Activated B cell treated with CpG ODN at 0.5 μM for 24 hours (primary cell): Measurements from ENCODE around the gene PDLIM4. TPM values are rescaled to one million over a fixed set of nuclear protein-coding genes. Genes with fewer than 3 reads are reported as not detected.

Experiments used
- ATAC-seq: fragments of 200-7000 bp; cut with Tn5 transposase; one replicate; pipeline ENCODE4 v1.10.0; 2021; ENCODE audit warnings: low read depth, mild to moderate bottlenecking, moderate library complexity
- CTCF ChIA-PET: fragments of 350-600 bp; sonication (Branson Sonifier 250); formaldehyde crosslinking; loops from one replicate; lab custom pipeline; 2021; ENCODE audit warnings: antibody characterized with exemption; lab: Charles Lee
- POLR2A ChIA-PET: fragments of 350-600 bp; sonication (Branson Sonifier 250); formaldehyde crosslinking; loops from one replicate; lab custom pipeline; 2021; ENCODE audit warnings: antibody characterized with exemption; lab: Charles Lee
- DNase-seq: peaks from one replicate; pipeline ENCODE4 v3.0.0; 2022
- H3K27ac Mint-ChIP-seq: one replicate; pipeline ENCODE4 v1.8.0; 2020; ENCODE audit warnings: mixed read lengths
- H3K27me3 Mint-ChIP-seq: one replicate; pipeline ENCODE4 v1.8.0; 2021; ENCODE audit warnings: mixed read lengths
- H3K36me3 Mint-ChIP-seq: one replicate; pipeline ENCODE4 v1.8.0; 2021; ENCODE audit warnings: low read depth, mixed read lengths
- H3K4me1 Mint-ChIP-seq: one replicate; pipeline ENCODE4 v1.8.0; 2021; ENCODE audit warnings: mixed read lengths
- H3K4me3 Mint-ChIP-seq: one replicate; pipeline ENCODE4 v1.8.0; 2020; ENCODE audit warnings: mild to moderate bottlenecking, mixed read lengths
- H3K9me3 Mint-ChIP-seq: one replicate; pipeline ENCODE4 v1.8.0; 2020; ENCODE audit warnings: mixed read lengths
- intact Hi-C: fragments of 100-400 bp; cut with micrococcal nuclease; formaldehyde crosslinking; loops from one replicate; pipeline ENCODE4 v1.15.1; 2024
- total RNA-seq: library from RNA; stranded (reverse); gene quantifications from 2 replicates; pipeline ENCODE4 v1.2.3, GENCODE V29; 2022
- TF ChIP-seq, protein P1 (sequence below): fragments of 200-600 bp; IDR thresholded peaks from one replicate; pipeline ENCODE4 v1.8.0; 2022; ENCODE audit warnings: antibody characterized with exemption, mild to moderate bottlenecking

PDLIM4 gene
- total RNA-seq, 1 donor from 2014 or later: not detected

DNA sequence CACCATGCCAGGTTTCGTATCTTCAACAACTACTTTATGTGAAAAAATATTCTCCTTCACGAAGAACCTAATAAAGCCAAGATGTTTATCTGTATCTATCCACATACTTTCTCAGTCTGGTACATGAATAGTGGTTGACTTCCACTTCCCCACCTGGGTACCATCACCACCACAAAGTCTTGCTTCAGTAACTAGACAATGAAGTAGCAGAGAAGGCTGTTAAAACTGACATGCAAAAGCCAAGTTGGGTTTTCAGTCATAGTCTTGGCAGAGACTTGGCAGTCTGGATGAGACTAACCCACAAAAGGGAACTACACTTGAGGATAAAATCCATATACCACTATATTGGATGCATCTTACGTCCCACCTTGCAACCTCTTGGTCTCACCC, 34.9 kb upstream of the PDLIM4 start:
- DNase-seq (no peak), ATAC-seq (peak; percentile 84)
- Mint-ChIP-seq H3K27me3 (peaks cover 11% of the 10 kb centered on the region), H3K4me1 (peaks cover 14% of the 10 kb centered on the region), H3K4me3 (no peak overlapping the region), H3K9me3 (no peaks in the 10 kb centered on the region), H3K36me3 (no peaks in the 10 kb centered on the region), H3K27ac (no peak overlapping the region)
- TF ChIP-seq, protein P1, sequence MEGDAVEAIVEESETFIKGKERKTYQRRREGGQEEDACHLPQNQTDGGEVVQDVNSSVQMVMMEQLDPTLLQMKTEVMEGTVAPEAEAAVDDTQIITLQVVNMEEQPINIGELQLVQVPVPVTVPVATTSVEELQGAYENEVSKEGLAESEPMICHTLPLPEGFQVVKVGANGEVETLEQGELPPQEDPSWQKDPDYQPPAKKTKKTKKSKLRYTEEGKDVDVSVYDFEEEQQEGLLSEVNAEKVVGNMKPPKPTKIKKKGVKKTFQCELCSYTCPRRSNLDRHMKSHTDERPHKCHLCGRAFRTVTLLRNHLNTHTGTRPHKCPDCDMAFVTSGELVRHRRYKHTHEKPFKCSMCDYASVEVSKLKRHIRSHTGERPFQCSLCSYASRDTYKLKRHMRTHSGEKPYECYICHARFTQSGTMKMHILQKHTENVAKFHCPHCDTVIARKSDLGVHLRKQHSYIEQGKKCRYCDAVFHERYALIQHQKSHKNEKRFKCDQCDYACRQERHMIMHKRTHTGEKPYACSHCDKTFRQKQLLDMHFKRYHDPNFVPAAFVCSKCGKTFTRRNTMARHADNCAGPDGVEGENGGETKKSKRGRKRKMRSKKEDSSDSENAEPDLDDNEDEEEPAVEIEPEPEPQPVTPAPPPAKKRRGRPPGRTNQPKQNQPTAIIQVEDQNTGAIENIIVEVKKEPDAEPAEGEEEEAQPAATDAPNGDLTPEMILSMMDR: no peak
- intact Hi-C loops: no loop called here
- ChIA-PET POLR2A (no interaction called here), CTCF (no interaction called here)

DNA sequence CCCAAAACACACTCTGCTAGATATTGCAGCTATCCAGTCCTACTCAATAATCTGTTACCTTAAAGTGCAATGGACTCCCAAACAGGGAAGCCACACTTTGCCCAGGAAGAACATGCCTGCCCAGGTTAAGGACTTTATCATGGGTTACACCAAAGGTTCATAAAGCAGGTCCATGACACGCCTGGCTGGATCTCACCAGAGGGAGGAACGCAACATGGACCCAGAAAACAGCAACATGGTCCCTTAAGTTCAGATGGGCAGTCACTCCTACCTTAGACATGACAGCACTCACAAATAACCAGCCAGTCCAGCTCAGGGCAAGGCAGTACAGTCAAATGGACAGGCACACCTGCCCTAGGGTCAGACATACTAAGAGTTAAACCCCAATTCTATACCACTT, 33.6 kb upstream of the PDLIM4 start:
- Mint-ChIP-seq H3K9me3 (no peaks in the 10 kb centered on the region), H3K27ac (no peak overlapping the region), H3K27me3 (peaks cover 11% of the 10 kb centered on the region), H3K4me3 (no peak overlapping the region), H3K36me3 (no peaks in the 10 kb centered on the region), H3K4me1 (peaks cover 18% of the 10 kb centered on the region)
- ChIA-PET POLR2A (no interaction called here), CTCF (interaction anchor here (0.7 to 1.7 kb wide), 2 partner anchors 16 to 45 kb away, joined by 4 read pairs; no protein-coding TSS in a partner anchor)
- ATAC-seq (no peak), DNase-seq (no peak)
- intact Hi-C loops: no loop called here
- TF ChIP-seq, protein P1: no peak

DNA sequence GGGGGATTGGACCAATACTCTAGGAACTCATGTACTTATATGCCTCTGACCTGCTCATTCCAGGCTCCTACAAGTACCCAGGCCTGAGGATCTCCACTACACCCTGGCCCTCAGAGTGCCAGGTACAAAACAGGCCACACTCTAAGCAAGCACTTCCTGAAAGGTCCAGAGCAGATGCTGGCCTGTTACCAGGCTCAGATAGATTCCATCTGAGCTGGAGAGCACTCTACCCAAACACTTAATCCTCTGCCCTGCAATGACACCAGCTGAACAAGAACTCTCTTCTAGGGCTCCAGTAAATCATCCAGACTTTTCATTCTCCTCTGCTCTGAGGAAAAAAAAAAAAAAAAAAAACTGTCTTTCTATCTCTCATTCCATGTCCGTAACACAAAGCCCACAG, 32.8 kb upstream of the PDLIM4 start:
- intact Hi-C loops: loop anchor here (5.0 kb wide), 2 partner anchors 32 to 122 kb away; no protein-coding TSS in a partner anchor

DNA sequence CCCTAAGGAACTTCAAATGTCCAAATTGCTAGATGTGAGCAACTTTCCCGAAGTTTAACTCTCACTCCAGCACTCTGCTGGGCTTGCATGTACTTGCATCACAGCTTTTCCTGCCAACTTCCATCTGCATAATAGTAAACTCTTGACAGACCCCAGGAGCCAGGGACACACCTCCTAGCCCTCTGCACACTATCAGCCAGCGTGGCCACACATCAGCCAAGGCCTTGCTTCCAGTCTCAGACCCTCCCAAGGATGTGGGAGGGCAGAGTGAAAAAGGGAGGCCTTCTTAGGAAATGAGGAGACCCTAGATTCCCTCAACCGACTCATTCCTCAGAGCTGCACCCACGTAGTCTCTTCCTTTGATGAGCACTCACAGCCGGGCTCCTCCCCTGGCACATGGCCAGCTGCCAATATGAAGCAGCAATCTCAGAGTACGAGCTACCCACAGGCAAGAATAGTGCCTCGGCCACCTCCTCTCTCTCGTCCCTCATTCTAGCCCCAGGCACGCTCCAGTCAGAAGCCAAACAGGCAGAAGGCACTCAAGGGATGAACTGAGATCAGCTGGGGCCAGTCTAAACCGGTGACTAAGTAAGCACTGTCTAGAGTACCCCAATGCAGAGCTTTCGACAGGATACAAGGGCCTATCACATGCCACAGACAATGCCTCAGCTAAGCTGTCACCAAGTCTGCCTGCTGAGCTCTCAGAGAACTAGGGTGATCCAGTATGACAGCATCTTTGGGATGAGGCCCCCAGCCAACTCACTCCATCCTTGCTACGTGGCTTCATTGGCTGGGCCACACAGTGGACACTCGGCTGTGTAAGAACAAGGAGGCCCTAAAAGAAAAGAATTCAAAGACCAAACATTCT, 32.1 kb upstream of the PDLIM4 start:
- CTCF ChIA-PET: interaction anchor here (1.3 kb wide), 1 partner anchor 13 kb away, joined by 4 read pairs; no protein-coding TSS in a partner anchor
- Mint-ChIP-seq H3K4me3 (peak overlapping the region; percentile 28), H3K9me3 (no peaks in the 10 kb centered on the region), H3K36me3 (no peaks in the 10 kb centered on the region), H3K27ac (no peak overlapping the region), H3K27me3 (peaks cover 11% of the 10 kb centered on the region), H3K4me1 (peaks cover 31% of the 10 kb centered on the region)
- ATAC-seq (no peak), DNase-seq (no peak)
- TF ChIP-seq, protein P1: no peak
- intact Hi-C loops: loop anchor here (5.0 kb wide), 2 partner anchors 33 to 123 kb away; no protein-coding TSS in a partner anchor
- POLR2A ChIA-PET: interaction anchor here (0.6 kb wide), 1 partner anchor 10 kb away, joined by 19 read pairs; no protein-coding TSS in a partner anchor

More for the DNA sequence above, 32.8 kb upstream of the PDLIM4 start:
- DNase-seq: no peak
- Mint-ChIP-seq H3K27ac (no peak overlapping the region), H3K36me3 (no peaks in the 10 kb centered on the region), H3K27me3 (peaks cover 11% of the 10 kb centered on the region), H3K4me3 (no peak overlapping the region), H3K9me3 (no peaks in the 10 kb centered on the region), H3K4me1 (peaks cover 26% of the 10 kb centered on the region)
- ChIA-PET CTCF (interaction anchor here (1.3 to 1.7 kb wide), 2 partner anchors 14 to 15 kb away, joined by 4 read pairs; no protein-coding TSS in a partner anchor), POLR2A (interaction anchor here (0.6 to 0.7 kb wide), 2 partner anchors 578 to 738 kb away, joined by 4 to 9 read pairs; no protein-coding TSS in a partner anchor)
- TF ChIP-seq, protein P1: no peak
- no peak for ATAC-seq
